ENCODE data around the gene BEAN1.
A peak's percentile ranks its signal among the peaks of the same experiment; 100 is the strongest.

Gene BEAN1

DNA sequence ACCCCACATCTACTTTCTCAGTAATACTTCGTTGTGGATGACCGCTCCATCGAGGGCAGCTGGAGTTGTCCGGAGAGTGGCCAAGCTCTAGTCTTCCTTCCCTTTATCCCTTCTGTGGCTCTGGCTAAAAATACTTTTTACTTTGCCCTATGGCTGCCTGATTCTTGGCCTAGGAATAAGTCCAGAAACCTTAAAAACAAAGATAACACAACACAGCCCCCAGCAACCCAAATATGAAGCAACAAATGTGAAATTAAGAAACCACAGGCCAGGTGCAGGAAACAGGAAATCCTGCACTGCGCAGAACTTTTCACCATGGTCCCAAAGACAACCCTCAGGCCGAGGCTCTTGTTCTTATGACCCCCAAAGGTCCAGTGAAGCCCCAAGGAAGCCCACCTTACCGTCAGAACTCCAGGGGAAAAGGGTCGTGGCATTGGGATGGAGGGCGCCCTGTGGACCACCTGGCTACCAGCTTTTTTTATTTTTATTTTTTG is 96.8 kb downstream of the BEAN1 start:
- peak in 2 of 4 experiments; percentile 32 to 33 for DNase-seq

DNA sequence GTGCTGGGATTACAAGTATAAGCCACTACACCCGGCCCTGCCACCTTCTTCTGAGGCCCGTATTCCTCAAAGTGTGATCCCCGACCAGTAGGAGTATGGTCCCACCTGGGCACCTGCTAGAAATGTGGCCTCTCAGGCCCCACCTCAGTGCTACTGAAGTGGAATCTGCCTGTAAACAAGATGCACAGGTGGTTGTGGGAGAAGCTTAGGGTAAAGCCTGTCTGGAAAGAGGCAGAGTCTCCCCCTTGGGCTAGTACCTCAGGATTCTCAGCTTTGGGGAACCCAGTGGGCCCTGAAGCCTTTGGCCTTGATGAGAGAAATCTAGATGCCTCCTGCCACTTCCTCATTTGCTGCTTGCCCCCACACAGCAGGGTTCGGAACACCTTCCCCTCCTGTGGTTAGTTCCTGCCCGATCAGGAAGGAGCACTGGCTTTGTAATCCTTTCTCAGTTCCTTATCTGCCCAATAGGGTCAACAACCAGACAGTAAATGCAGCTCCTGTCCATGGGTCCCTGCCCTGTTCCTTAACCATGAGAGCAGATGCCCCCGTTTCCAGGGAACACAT is 97.6 kb downstream of the BEAN1 start:
- DNase-seq: peak; percentile 82 to 96 (median 90)

DNA sequence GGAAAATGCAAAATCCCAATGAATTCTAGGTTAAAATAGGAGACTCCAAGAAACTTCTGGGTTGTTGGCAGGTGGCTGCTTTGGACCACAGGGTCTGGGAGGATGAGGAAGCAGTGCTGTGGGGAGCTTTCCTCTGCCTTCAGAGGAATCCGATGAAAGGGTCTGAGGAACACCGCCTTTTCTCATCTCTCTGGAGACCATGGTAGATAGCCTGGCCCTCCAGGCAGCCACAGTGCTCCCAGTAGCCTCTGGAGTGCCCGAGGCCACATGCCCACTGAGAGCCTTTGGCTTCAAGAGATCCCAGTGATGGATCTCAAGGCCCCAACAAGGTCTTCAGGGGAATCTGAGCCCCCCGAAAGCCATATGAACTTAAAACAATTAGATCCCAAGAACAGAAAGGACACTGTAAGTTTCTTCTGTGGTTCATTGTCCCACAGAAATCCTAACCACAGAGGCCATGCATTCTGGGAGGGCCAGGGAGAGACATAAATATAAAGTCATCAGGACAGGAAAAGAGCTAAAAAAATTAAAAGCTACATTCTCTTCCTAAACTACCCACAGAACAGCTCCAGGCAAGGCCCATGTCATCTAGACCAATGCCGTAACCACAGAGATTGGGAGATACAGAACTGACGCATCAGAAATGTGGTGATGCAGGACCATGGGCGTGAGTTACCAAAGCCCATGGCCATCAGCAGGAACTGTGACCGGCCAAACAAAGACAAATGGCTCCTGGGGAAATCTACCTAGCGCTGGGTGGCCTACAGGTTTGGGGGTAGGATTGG is 98.5 kb downstream of the BEAN1 start:
- DNase-seq: peak; percentile 77 to 89 (median 82)

DNA sequence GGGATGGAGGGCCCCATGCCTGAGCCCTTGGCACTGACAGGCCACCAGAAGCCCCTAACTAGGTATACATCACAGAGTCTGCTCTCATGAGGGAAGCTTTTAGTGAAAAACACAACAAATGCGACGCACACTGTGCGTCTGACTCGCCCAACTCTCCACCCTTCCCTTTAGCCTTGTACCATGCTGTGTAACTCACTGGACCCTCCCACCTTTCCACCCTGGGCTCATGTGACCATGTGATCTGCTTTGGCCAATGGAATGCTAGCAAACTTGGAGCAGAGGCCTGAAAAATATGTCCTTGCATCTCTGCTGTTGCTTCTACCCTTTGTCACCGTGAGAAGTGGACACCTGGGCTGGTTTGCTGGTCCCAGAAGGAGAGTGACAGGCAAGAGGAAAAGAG is 101.2 kb downstream of the BEAN1 start:
- DNase-seq: no peak

DNA sequence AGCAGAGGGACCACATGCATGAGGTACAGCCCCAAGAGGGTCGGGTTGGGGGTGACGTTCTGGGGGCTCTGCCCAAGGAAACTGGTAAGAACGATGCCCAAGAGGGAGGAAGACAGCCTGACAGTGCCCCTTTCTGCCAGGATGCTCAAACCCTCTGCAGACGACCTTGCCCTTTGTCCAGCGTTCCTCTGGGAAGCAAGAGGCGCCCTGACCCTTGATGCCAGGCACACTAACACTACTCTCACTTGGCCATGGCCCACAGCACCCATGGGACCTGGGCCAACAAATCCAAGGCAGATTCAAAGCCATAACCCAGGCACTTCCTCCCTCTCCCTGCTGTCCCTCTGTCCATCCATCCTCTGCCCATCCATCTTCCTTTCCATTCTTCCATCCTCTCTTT is 102.4 kb downstream of the BEAN1 start:
- no peak for DNase-seq
